ENCODE data around the gene PDILT. TPM values are rescaled to one million over a fixed set of nuclear protein-coding genes. Genes with fewer than 3 reads are reported as not detected.
"Not testable (repeated sequence)": the region's sequence is repeated elsewhere in the genome, so short reads cannot be mapped to it uniquely, and the experiment has no call there.

Gene PDILT
- total and polyA plus RNA-seq, 3 experiments from 2014 or later = not detected

DNA sequence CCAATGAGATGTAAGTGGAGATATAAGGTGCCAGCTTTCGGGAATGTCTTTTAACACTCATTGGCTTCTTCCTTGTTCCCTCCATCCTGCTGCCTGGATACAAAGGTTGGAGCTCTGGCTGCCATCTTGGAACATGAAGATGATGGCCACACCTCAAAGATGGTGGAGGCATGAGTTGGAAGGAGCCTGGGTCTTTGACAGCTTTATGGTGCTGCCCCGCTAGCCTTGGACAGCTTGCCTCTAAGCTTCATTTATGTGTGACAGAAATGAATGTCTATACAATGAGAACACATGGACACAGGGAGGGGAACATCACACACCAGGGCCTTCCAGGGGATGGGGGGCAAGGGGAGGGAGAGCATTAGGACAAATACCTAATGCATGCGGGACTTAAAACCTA is 90.8 kb downstream of the PDILT start:
- Histone ChIP-seq H3K36me3 (ENCODE audit: insufficient read depth, low read length) (no peaks in the 10 kb centered on the region), H3K4me3 (ENCODE audit: low read length) (no peak overlapping the region), H3K4me1 (ENCODE audit: insufficient read depth, low read length) (no peaks in the 10 kb centered on the region), H3K9me3 (ENCODE audit: low read length) (no peaks in the 10 kb centered on the region), H3K27me3 (ENCODE audit: insufficient read depth, low read length, poor library complexity, severe bottlenecking) (no peaks in the 10 kb centered on the region), H3K27ac (ENCODE audit: low read depth, low read length) (no peak overlapping the region)
- peaks cover 0 to 4% (median 0%) of the 10 kb centered on the region in 5 donors for H3K9me3 Mint-ChIP-seq
- no peak overlapping the region for H3K4me3 Mint-ChIP-seq
- no peaks in the 10 kb centered on the region for H3K4me1 Mint-ChIP-seq
- CTCF ChIA-PET = no interaction called here
- POLR2A ChIA-PET = no interaction called here
- H3K36me3 Mint-ChIP-seq = no peaks in the 10 kb centered on the region
- no peak overlapping the region for H3K27ac Mint-ChIP-seq
- H3K27me3 Mint-ChIP-seq = peaks cover 0 to 1% of the 10 kb centered on the region in 2 donors
- DNase-seq = no peak

DNA sequence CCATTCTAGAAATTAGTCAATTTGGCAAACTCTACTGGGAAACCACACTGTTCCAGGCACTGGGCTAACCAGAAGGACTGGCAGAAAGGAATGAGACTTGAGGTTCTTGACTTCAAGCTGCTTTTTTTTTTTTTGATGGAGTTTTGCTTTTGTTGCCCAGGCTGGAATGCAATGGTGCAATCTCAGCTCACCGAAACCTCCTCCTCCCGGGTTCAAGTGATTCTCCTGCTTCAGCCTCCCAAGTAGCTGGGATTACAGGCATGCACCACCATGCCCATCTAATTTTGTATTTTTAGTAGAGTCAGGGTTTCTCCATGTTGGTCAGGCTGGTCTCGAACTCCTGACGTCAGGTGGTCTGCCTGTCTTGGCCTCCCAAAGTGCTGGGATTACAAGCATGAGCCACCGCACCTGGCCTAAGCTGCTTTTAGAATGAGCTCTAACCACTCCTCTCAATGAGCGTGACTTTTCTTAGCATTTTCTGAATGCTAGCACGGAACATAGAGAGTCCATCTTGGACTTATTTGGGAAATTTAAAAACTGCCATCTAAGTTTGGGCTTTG is 91.9 kb downstream of the PDILT start:
- CTCF ChIA-PET; H3K27me3 ChIP-seq (ENCODE audit: insufficient read depth, low read length, poor library complexity, severe bottlenecking); H3K4me1 Mint-ChIP-seq; H3K9me3 Mint-ChIP-seq; H3K4me1 ChIP-seq (ENCODE audit: insufficient read depth, low read length); H3K27me3 Mint-ChIP-seq; DNase-seq; H3K27ac Mint-ChIP-seq; H3K9me3 ChIP-seq (ENCODE audit: low read length); H3K27ac ChIP-seq (ENCODE audit: low read depth, low read length); H3K4me3 Mint-ChIP-seq; H3K4me3 ChIP-seq (ENCODE audit: low read length); H3K36me3 ChIP-seq (ENCODE audit: insufficient read depth, low read length); POLR2A ChIA-PET; H3K36me3 Mint-ChIP-seq: not testable (repeated sequence)

DNA sequence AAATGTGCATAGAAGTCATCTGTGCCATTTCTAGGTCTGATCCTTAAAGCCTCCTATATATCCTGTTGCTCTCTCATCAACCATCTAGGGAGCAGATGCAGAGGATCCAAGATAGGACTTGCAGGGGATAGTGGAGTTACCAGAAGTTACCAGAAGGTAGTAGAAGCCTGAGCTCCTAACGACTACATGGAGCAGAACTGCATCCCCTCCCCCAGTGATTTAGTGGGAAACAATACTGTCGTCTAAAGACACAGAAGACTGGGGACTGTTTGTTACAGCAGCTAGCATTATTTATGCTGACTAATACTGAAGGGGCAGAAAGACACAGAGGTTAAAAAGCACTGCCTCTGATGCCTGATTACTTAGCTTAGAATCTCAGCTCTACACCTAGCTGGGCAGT is 93.0 kb downstream of the PDILT start:
- Mint-ChIP-seq H3K36me3 (no peaks in the 10 kb centered on the region), H3K27ac (no peak overlapping the region), H3K4me1 (no peaks in the 10 kb centered on the region), H3K9me3 (peaks cover 0 to 4% (median 2%) of the 10 kb centered on the region in 5 donors), H3K27me3 (peaks cover 3 to 4% of the 10 kb centered on the region in 2 donors), H3K4me3 (no peak overlapping the region)
- POLR2A ChIA-PET = no interaction called here
- H3K4me1 ChIP-seq (ENCODE audit: insufficient read depth, low read length) = no peaks in the 10 kb centered on the region
- no peaks in the 10 kb centered on the region for H3K9me3 ChIP-seq (ENCODE audit: low read length)
- H3K27me3 ChIP-seq (ENCODE audit: insufficient read depth, low read length, poor library complexity, severe bottlenecking) = no peaks in the 10 kb centered on the region
- H3K27ac ChIP-seq (ENCODE audit: low read depth, low read length) = no peak overlapping the region
- H3K4me3 ChIP-seq (ENCODE audit: low read length) = no peak overlapping the region
- H3K36me3 ChIP-seq (ENCODE audit: insufficient read depth, low read length) = no peaks in the 10 kb centered on the region
- CTCF ChIA-PET = interaction anchor here (0.6 kb wide), 1 partner anchor 536 kb away, joined by 3 read pairs; no protein-coding TSS in a partner anchor
- DNase-seq = no peak

DNA sequence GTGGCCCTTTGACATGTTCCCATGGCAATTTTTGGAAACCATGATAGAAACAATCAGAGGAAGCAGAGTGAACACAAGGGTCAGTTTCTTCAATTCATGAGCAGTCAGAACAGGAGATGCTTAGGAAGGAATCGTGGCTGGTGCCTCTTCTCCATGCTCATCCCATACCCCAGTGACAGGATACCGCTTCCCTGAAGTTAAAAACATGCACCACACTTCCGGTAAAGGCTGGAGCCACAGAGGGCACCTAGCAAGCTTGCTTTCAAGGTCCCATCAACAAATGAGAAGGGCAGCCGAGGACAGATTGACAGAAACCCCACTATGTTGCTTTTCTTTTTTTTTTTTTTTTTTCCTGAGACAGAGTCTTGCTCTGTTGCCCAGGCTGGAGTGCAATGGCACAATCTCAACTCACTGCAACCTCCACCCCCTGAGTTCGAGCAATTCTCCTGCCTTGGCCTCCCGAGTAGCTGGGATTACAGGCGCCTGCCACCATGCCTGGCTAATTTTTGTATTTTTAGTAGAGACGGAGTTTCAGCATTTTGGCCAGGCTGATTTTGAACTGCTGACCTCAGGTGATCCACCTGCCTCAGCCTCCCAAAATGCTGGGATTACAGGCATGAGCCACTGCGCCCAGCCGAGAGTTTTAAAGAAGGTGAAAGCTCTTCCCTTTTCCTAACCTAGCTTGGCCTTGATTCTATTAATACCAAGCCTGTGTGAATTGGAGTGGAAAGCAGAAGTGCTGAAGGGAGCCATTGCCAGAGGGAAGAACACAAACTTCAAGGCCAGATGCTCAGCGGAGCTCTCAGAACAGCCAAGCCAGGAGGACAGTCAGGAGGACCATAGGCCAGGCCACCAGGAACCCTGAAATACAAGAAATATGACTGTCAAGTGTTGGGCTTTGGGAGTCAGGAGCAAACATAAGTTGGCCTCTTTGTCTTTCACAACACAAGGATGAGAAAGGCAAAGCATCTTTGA is 93.8 kb downstream of the PDILT start:
- Mint-ChIP-seq H3K4me3 (no peak overlapping the region), H3K4me1 (no peaks in the 10 kb centered on the region), H3K36me3 (no peaks in the 10 kb centered on the region), H3K27ac (no peak overlapping the region), H3K9me3 (peaks cover 0 to 5% (median 2%) of the 10 kb centered on the region in 5 donors), H3K27me3 (peaks cover 3 to 4% of the 10 kb centered on the region in 2 donors)
- Histone ChIP-seq H3K4me1 (ENCODE audit: insufficient read depth, low read length) (no peaks in the 10 kb centered on the region), H3K9me3 (ENCODE audit: low read length) (no peaks in the 10 kb centered on the region), H3K27me3 (ENCODE audit: insufficient read depth, low read length, poor library complexity, severe bottlenecking) (no peaks in the 10 kb centered on the region), H3K36me3 (ENCODE audit: insufficient read depth, low read length) (no peaks in the 10 kb centered on the region), H3K4me3 (ENCODE audit: low read length) (no peak overlapping the region), H3K27ac (ENCODE audit: low read depth, low read length) (no peak overlapping the region)
- ChIA-PET POLR2A (no interaction called here), CTCF (no interaction called here)
- no peak for DNase-seq

DNA sequence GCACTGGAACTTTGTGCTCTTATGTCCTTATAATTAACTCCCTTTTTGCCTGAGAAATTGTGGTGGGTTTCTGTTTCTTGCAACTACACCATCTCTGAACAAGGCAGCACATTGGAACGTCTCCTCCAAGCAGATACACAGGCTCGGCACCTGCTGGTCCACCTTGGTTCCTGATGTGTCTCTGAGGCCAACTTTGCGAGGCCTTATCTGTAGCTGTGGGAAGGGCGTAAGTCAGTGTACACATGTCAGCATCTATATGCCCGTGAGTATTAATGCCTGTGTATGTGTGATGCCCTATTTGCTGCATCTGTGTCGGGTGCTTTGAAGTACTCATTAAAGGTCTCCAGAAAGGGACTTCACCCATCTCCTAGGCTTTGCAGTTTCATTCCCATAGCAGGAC is 94.8 kb downstream of the PDILT start:
- Histone ChIP-seq H3K4me3 (ENCODE audit: low read length) (no peak overlapping the region), H3K36me3 (ENCODE audit: insufficient read depth, low read length) (no peaks in the 10 kb centered on the region), H3K27ac (ENCODE audit: low read depth, low read length) (no peak overlapping the region), H3K9me3 (ENCODE audit: low read length) (no peaks in the 10 kb centered on the region), H3K4me1 (ENCODE audit: insufficient read depth, low read length) (no peaks in the 10 kb centered on the region), H3K27me3 (ENCODE audit: insufficient read depth, low read length, poor library complexity, severe bottlenecking) (no peaks in the 10 kb centered on the region)
- POLR2A ChIA-PET = no interaction called here
- Mint-ChIP-seq H3K27ac (no peak overlapping the region), H3K4me3 (no peak overlapping the region), H3K4me1 (no peaks in the 10 kb centered on the region), H3K9me3 (peaks cover 0 to 5% (median 2%) of the 10 kb centered on the region in 5 donors), H3K27me3 (peaks cover 3 to 4% of the 10 kb centered on the region in 2 donors), H3K36me3 (no peaks in the 10 kb centered on the region)
- CTCF ChIA-PET = no interaction called here
- DNase-seq = no peak

Other genes with a start within 250 kb of the PDILT start
- gene GP2, start 77.2 kb downstream of the PDILT start, total RNA-seq = not detected
- not detected for gene GP2, start 77.2 kb downstream of the PDILT start, polyA plus RNA-seq
- gene UMOD, start 52.0 kb downstream of the PDILT start, total RNA-seq = not detected
- gene UMOD, start 52.0 kb downstream of the PDILT start, polyA plus RNA-seq = not detected
- gene ACSM5, start 4.8 kb upstream of the PDILT start, total RNA-seq = not detected
- not detected for gene ACSM5, start 4.8 kb upstream of the PDILT start, polyA plus RNA-seq
- gene ACSM2A, start 46.8 kb upstream of the PDILT start, total RNA-seq = not detected
- gene ACSM2A, start 46.8 kb upstream of the PDILT start, polyA plus RNA-seq = not detected
- not detected for gene ACSM2B, start 171.6 kb upstream of the PDILT start, total RNA-seq
- not detected for gene ACSM2B, start 171.6 kb upstream of the PDILT start, polyA plus RNA-seq